BLaER1 (cell line): ENCODE data around the gene NT5DC1.

ENCODE experiments used
- H3K27ac ChIP-seq: shearing (Covaris generic); formaldehyde crosslinking; 2 replicates; pipeline ENCODE4 v1.8.1; 2022
- H3K27me3 ChIP-seq: shearing (Covaris generic); formaldehyde crosslinking; 2 replicates; pipeline ENCODE4 v1.8.1; 2022
- H3K36me3 ChIP-seq: shearing (Covaris generic); formaldehyde crosslinking; 2 replicates; pipeline ENCODE4 v1.8.1; 2022
- H3K4me1 ChIP-seq: shearing (Covaris generic); formaldehyde crosslinking; 2 replicates; pipeline ENCODE4 v1.8.1; 2022
- H3K4me2 ChIP-seq: shearing (Covaris generic); formaldehyde crosslinking; 2 replicates; pipeline ENCODE4 v1.8.1; 2022
- H3K4me3 ChIP-seq: shearing (Covaris generic); formaldehyde crosslinking; 2 replicates; pipeline ENCODE4 v1.8.1; 2022
- H3K9ac ChIP-seq: shearing (Covaris generic); formaldehyde crosslinking; 2 replicates; pipeline ENCODE4 v1.8.1; 2022
- H3K9me3 ChIP-seq: shearing (Covaris generic); formaldehyde crosslinking; 2 replicates; pipeline ENCODE4 v1.8.1; 2022
- H4K20me1 ChIP-seq: shearing (Covaris generic); formaldehyde crosslinking; 2 replicates; pipeline ENCODE4 v1.8.1; 2022
- Cebpa-rat ChIP-seq: shearing (Covaris generic); IDR thresholded peaks from 2 replicates; pipeline ENCODE4 v1.8.1; 2022

The NT5DC1 gene

GRCh38 chr6:116290799-116291198 lies 190.1 kb downstream of the NT5DC1 start:
- no peak for TF ChIP-seq Cebpa-rat
- Histone ChIP-seq H4K20me1 (no peaks in the 10 kb centered on the region), H3K4me3 (no peak overlapping the region), H3K4me1 (peaks cover 5% of the 10 kb centered on the region), H3K9ac (no peak overlapping the region), H3K27me3 (no peaks in the 10 kb centered on the region), H3K4me2 (no peak overlapping the region), H3K36me3 (no peaks in the 10 kb centered on the region), H3K9me3 (no peaks in the 10 kb centered on the region), H3K27ac (no peak overlapping the region)

GRCh38 chr6:116291701-116292396 lies 191.2 kb downstream of the NT5DC1 start:
- Histone ChIP-seq H3K9ac (no peak overlapping the region), H3K27me3 (no peaks in the 10 kb centered on the region), H3K4me3 (no peak overlapping the region), H4K20me1 (no peaks in the 10 kb centered on the region), H3K27ac (no peak overlapping the region), H3K4me2 (no peak overlapping the region), H3K9me3 (no peaks in the 10 kb centered on the region), H3K36me3 (no peaks in the 10 kb centered on the region), H3K4me1 (peaks cover 5% of the 10 kb centered on the region)
- TF ChIP-seq Cebpa-rat, result no peak

GRCh38 chr6:116292553-116292952 lies 191.9 kb downstream of the NT5DC1 start:
- H3K27ac ChIP-seq, result no peak overlapping the region
- TF ChIP-seq Cebpa-rat, result no peak; the same call in 1 of the 2 replicates
- no peaks in the 10 kb centered on the region for H3K9me3 ChIP-seq
- H3K4me3 ChIP-seq, result no peak overlapping the region
- no peaks in the 10 kb centered on the region for H3K27me3 ChIP-seq
- H3K4me2 ChIP-seq, result no peak overlapping the region
- H3K36me3 ChIP-seq, result no peaks in the 10 kb centered on the region
- no peaks in the 10 kb centered on the region for H4K20me1 ChIP-seq
- H3K4me1 ChIP-seq, result peaks cover 5% of the 10 kb centered on the region
- H3K9ac ChIP-seq, result no peak overlapping the region

GRCh38 chr6:116298273-116298672 lies 197.6 kb downstream of the NT5DC1 start:
- H3K9me3 ChIP-seq, result peaks cover 14% of the 10 kb centered on the region
- H3K4me2 ChIP-seq, result no peak overlapping the region
- H3K4me3 ChIP-seq, result no peak overlapping the region
- H3K4me1 ChIP-seq, result no peaks in the 10 kb centered on the region; the same call in 1 of the 2 replicates
- H3K27ac ChIP-seq, result no peak overlapping the region
- no peaks in the 10 kb centered on the region; the same call in 1 of the 2 replicates for H3K36me3 ChIP-seq
- TF ChIP-seq Cebpa-rat, result no peak
- no peak overlapping the region for H3K9ac ChIP-seq
- no peaks in the 10 kb centered on the region for H3K27me3 ChIP-seq
- H4K20me1 ChIP-seq, result no peaks in the 10 kb centered on the region

- Histone ChIP-seq H3K4me1 (no peaks in the 10 kb centered on the region; the same call in 1 of the 2 replicates), H3K27ac (no peak overlapping the region), H4K20me1 (no peaks in the 10 kb centered on the region), H3K36me3 (no peaks in the 10 kb centered on the region; the same call in 1 of the 2 replicates), H3K4me3 (no peak overlapping the region), H3K27me3 (no peaks in the 10 kb centered on the region), H3K9me3 (peaks cover 14% of the 10 kb centered on the region), H3K4me2 (no peak overlapping the region), H3K9ac (no peak overlapping the region)
- TF ChIP-seq Cebpa-rat, result no peak
These were observed 198.3 kb downstream of the NT5DC1 start for GRCh38 chr6:116298973-116299372.
